22Rv1 (cell line): ENCODE results near the gene LPAR1.

Experiments used
- ZFX ChIP-seq: fragments of 450-650 bp; IDR thresholded peaks from 2 replicates; pipeline ENCODE4 v1.6.1; 2017; ENCODE audit warnings: antibody characterized with exemption, borderline replicate concordance
- TF ChIP-seq, protein P1 (sequence below): fragments of 450-650 bp; IDR thresholded peaks from 2 replicates; pipeline ENCODE4 v1.5.1; 2017; ENCODE audit warnings: mild to moderate bottlenecking

DNA sequence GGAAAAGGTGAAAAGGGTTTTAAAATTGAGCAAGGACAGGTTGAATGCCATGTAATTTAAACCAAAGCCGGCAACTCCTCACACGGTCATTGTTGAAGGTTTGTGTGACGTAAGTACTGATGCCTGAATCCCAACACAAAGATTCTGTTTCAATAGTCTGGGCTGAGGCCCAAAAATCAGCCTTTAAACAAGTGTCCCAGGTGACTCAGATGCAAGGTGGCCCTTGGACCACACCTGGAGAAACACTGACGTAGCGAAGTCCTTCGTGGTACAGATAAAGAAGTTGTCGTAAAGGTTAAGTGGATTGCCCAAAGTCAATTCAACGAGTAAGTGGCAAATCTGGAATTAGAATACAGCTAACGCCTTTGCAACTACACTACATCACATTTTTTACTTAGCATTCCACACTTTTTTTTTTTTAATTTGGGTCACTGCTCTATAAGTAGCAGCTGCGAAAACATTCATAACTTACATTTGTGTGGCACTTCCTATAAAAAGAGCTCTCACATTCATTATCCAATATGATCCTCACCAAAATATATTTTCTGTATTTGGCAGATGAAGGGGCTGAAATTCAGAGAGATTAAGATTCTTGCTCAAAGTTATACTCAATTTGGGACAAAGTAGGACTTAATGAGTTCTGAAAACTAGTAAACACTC lies 111.3 kb downstream of the LPAR1 start:
- TF ChIP-seq, protein P1, sequence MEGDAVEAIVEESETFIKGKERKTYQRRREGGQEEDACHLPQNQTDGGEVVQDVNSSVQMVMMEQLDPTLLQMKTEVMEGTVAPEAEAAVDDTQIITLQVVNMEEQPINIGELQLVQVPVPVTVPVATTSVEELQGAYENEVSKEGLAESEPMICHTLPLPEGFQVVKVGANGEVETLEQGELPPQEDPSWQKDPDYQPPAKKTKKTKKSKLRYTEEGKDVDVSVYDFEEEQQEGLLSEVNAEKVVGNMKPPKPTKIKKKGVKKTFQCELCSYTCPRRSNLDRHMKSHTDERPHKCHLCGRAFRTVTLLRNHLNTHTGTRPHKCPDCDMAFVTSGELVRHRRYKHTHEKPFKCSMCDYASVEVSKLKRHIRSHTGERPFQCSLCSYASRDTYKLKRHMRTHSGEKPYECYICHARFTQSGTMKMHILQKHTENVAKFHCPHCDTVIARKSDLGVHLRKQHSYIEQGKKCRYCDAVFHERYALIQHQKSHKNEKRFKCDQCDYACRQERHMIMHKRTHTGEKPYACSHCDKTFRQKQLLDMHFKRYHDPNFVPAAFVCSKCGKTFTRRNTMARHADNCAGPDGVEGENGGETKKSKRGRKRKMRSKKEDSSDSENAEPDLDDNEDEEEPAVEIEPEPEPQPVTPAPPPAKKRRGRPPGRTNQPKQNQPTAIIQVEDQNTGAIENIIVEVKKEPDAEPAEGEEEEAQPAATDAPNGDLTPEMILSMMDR = no peak
- TF ChIP-seq ZFX = no peak
